NCI-H460 (cell line): ENCODE data around the gene P4HA1. TPM values are rescaled to one million over a fixed set of nuclear protein-coding genes. Genes with fewer than 3 reads are reported as not detected.
A peak's percentile ranks its signal among the peaks of the same experiment; 100 is the strongest.

Source experiments
- DNase-seq: peaks from one replicate; pipeline ENCODE4 v3.0.0-alpha.2; 2016; ENCODE audit warnings: low read depth; ENCODE audit errors: extremely low read depth
- total RNA-seq: library from RNA; depleted of rRNA; stranded (reverse); fragments of >200 nt; shearing (Covaris generic); gene quantifications from 2 replicates; pipeline ENCODE4 v1.2.3, GENCODE V29; 2014

P4HA1 gene
- total RNA-seq, 1 experiment from 2014 or later: 220 TPM

GRCh38 chr10:73095481-73096021 is 1.1 kb downstream of the P4HA1 start:
- peak; percentile 47 for DNase-seq

GRCh38 chr10:73094986-73095480 is 1.6 kb downstream of the P4HA1 start:
- no peak for DNase-seq

- no peak for DNase-seq
Measured at GRCh38 chr10:73093922-73094850, 2.5 kb downstream of the P4HA1 start.

- DNase-seq: no peak
Measured at GRCh38 chr10:73092830-73093229, 3.8 kb downstream of the P4HA1 start.

- DNase-seq: no peak
Measured at GRCh38 chr10:73088304-73088703, 8.4 kb downstream of the P4HA1 start.

- no peak for DNase-seq
Measured at GRCh38 chr10:73086816-73087215, 9.8 kb downstream of the P4HA1 start.

- no peak for DNase-seq
Measured at GRCh38 chr10:73084209-73084608, 12.5 kb downstream of the P4HA1 start.

- no peak for DNase-seq
Measured at GRCh38 chr10:73083221-73083620, 13.4 kb downstream of the P4HA1 start.

GRCh38 chr10:73079779-73080541 is 16.7 kb downstream of the P4HA1 start:
- DNase-seq: no peak

- DNase-seq: no peak
Measured at GRCh38 chr10:73076360-73077183, 20.1 kb downstream of the P4HA1 start.

GRCh38 chr10:73075829-73076228 is 20.8 kb downstream of the P4HA1 start:
- no peak for DNase-seq

GRCh38 chr10:73073627-73074026 is 23.0 kb downstream of the P4HA1 start:
- no peak for DNase-seq

- no peak for DNase-seq
Measured at GRCh38 chr10:73065441-73065840, 31.2 kb downstream of the P4HA1 start.

- no peak for DNase-seq
Measured at GRCh38 chr10:73061743-73062142, 34.9 kb downstream of the P4HA1 start.

- peak; percentile 50 for DNase-seq
Measured at GRCh38 chr10:73060738-73061635, 35.7 kb downstream of the P4HA1 start.

- no peak for DNase-seq
Measured at GRCh38 chr10:73060173-73060572, 36.5 kb downstream of the P4HA1 start.

- no peak for DNase-seq
Measured at GRCh38 chr10:73058057-73058591, 38.5 kb downstream of the P4HA1 start.

- DNase-seq: no peak
Measured at GRCh38 chr10:73054286-73054685, 42.4 kb downstream of the P4HA1 start.

GRCh38 chr10:73053275-73053674 is 43.4 kb downstream of the P4HA1 start:
- DNase-seq: no peak
